Inferior parietal cortex (tissue), 1 donor: Measurements from ENCODE around the gene NUDT2.
A peak's percentile ranks its signal among the peaks of the same experiment; 100 is the strongest.

Source experiments
- DNase-seq: peaks from one replicate; pipeline ENCODE4 v3.0.0-alpha.2; 2016; ENCODE audit errors: extremely low spot score

NUDT2 gene

GRCh38 chr9:34370970-34371880, 41.9 kb downstream of the NUDT2 start:
- DNase-seq: no peak

GRCh38 chr9:34371886-34372466, 42.6 kb downstream of the NUDT2 start:
- no peak for DNase-seq

GRCh38 chr9:34372467-34373011, 43.2 kb downstream of the NUDT2 start:
- DNase-seq: no peak

GRCh38 chr9:34373749-34374148, 44.4 kb downstream of the NUDT2 start:
- DNase-seq: no peak

GRCh38 chr9:34374339-34374738, 45.0 kb downstream of the NUDT2 start:
- DNase-seq: no peak

- DNase-seq: no peak
These were observed 45.7 kb downstream of the NUDT2 start for GRCh38 chr9:34374905-34375552.

GRCh38 chr9:34375901-34376595, 46.7 kb downstream of the NUDT2 start:
- peak; percentile 34 for DNase-seq

- DNase-seq: peak; percentile 87
These were observed 47.4 kb downstream of the NUDT2 start, which contains the start of gene MYORG for GRCh38 chr9:34376596-34377403. MYORG (minus strand) TSS chr9:34376898; CDS start chr9:34372943, 3,955 bp downstream.

GRCh38 chr9:34377404-34377746, 48.0 kb downstream of the NUDT2 start:
- DNase-seq: no peak

GRCh38 chr9:34378376-34379060, 49.1 kb downstream of the NUDT2 start:
- DNase-seq: no peak

- peak; percentile 91 for DNase-seq
These were observed 50.1 kb downstream of the NUDT2 start for GRCh38 chr9:34379334-34380033.

GRCh38 chr9:34380034-34380510, 50.7 kb downstream of the NUDT2 start:
- no peak for DNase-seq

GRCh38 chr9:34380511-34381315, 51.3 kb downstream of the NUDT2 start:
- DNase-seq: peak; percentile 52

- no peak for DNase-seq
These were observed 52.0 kb downstream of the NUDT2 start for GRCh38 chr9:34381323-34381722.

GRCh38 chr9:34382054-34382453, 52.7 kb downstream of the NUDT2 start:
- DNase-seq: no peak

GRCh38 chr9:34382879-34383278, 53.5 kb downstream of the NUDT2 start:
- DNase-seq: no peak

GRCh38 chr9:34383904-34384303, 54.5 kb downstream of the NUDT2 start:
- no peak for DNase-seq

GRCh38 chr9:34384368-34385165, 55.2 kb downstream of the NUDT2 start:
- DNase-seq: no peak
